Sciatic nerve (tissue), 2 donors: Measurements from ENCODE around the gene HIPK3. TPM values are rescaled to one million over a fixed set of nuclear protein-coding genes. Genes with fewer than 3 reads are reported as not detected.
"Not testable (repeated sequence)": the region's sequence is repeated elsewhere in the genome, so short reads cannot be mapped to it uniquely, and the experiment has no call there.

Source experiments
- ATAC-seq: fragments of 200-7000 bp; cut with Tn5 transposase; one replicate; pipeline ENCODE4 v1.9.1; 2020; ENCODE audit warnings: mild to moderate bottlenecking, moderate library complexity
- DNase-seq: peaks from one replicate; pipeline ENCODE4 v3.0.0-alpha.2; 2020; ENCODE audit warnings: low spot score
- intact Hi-C: fragments of 100-400 bp; cut with DNase I; formaldehyde crosslinking; loops from one replicate; pipeline ENCODE4 v1.14.2; 2022
- total RNA-seq: library from RNA; stranded (reverse); fragmentation: NEBNext Ultra II Directional; extraction: Animal tissue kit (Norgen Biotek cat#: 25700); gene quantifications from one replicate; pipeline ENCODE4 v1.2.1, GENCODE V29; 2021
- donor health status: DM: no; HTN: no; CAD: no.
- donor health status: DM: no; HTN: no; CAD: no.

The HIPK3 gene
- total RNA-seq, 1 donor from 2014 or later, result 244 TPM

GRCh38 chr11:33292311-33292710, 35.1 kb downstream of the HIPK3 start:
- intact Hi-C loops, result no loop called here
- no peak for ATAC-seq

GRCh38 chr11:33294224-33294623, 37.0 kb downstream of the HIPK3 start:
- no peak for DNase-seq
- no peak for ATAC-seq
- intact Hi-C loops, result no loop called here

More at GRCh38 chr11:33292311-33292710, 35.1 kb downstream of the HIPK3 start:
- DNase-seq, result no peak

- intact Hi-C loops, result no loop called here
These were observed 37.6 kb downstream of the HIPK3 start for GRCh38 chr11:33294797-33295196.

GRCh38 chr11:33296695-33297094, 39.5 kb downstream of the HIPK3 start:
- intact Hi-C loops, result no loop called here
- ATAC-seq, result no peak

More at GRCh38 chr11:33294797-33295196, 37.6 kb downstream of the HIPK3 start:
- ATAC-seq, result no peak
- no peak for DNase-seq

GRCh38 chr11:33303541-33303940, 46.4 kb downstream of the HIPK3 start:
- ATAC-seq, result no peak
- no peak for DNase-seq
- intact Hi-C loops, result no loop called here

More at GRCh38 chr11:33296695-33297094, 39.5 kb downstream of the HIPK3 start:
- DNase-seq, result no peak

GRCh38 chr11:33306821-33307220, 49.6 kb downstream of the HIPK3 start:
- intact Hi-C loops, ATAC-seq, DNase-seq: not testable (repeated sequence)

- ATAC-seq (no peak), DNase-seq (no peak)
- intact Hi-C loops, result no loop called here
These were observed 50.8 kb downstream of the HIPK3 start for GRCh38 chr11:33307984-33308383.

- intact Hi-C loops, result no loop called here
- ATAC-seq, result no peak
- no peak for DNase-seq
These were observed 51.9 kb downstream of the HIPK3 start for GRCh38 chr11:33309118-33309517.

GRCh38 chr11:33310720-33311500, 53.7 kb downstream of the HIPK3 start:
- intact Hi-C loops, result loop anchor here (10.0 kb wide), 1 partner anchor 1836 kb away; no protein-coding TSS in a partner anchor
- no peak for ATAC-seq
- DNase-seq, result no peak

- no peak for ATAC-seq
- no peak for DNase-seq
- intact Hi-C loops, result loop anchor here (10.0 kb wide), 1 partner anchor 1837 kb away; no protein-coding TSS in a partner anchor
These were observed 54.5 kb downstream of the HIPK3 start for GRCh38 chr11:33311680-33312079.

- intact Hi-C loops, result loop anchor here (10.0 kb wide), 1 partner anchor 1841 kb away; no protein-coding TSS in a partner anchor
- DNase-seq, result no peak
- no peak for ATAC-seq
These were observed 58.6 kb downstream of the HIPK3 start for GRCh38 chr11:33315822-33316221.

- no peak for DNase-seq
- ATAC-seq, result no peak
- intact Hi-C loops, result loop anchor here (10.0 kb wide), 1 partner anchor 1843 kb away; no protein-coding TSS in a partner anchor
These were observed 60.5 kb downstream of the HIPK3 start for GRCh38 chr11:33317662-33318061.

- no peak for ATAC-seq
- intact Hi-C loops, result no loop called here
- DNase-seq, result no peak
These were observed 63.0 kb downstream of the HIPK3 start for GRCh38 chr11:33320016-33320813.

GRCh38 chr11:33320814-33321330, 63.7 kb downstream of the HIPK3 start:
- no peak for DNase-seq
- intact Hi-C loops, result no loop called here
- ATAC-seq, result no peak

- intact Hi-C loops, result no loop called here
- no peak for DNase-seq
- no peak for ATAC-seq
These were observed 64.2 kb downstream of the HIPK3 start for GRCh38 chr11:33321422-33321821.

GRCh38 chr11:33323421-33323820, 66.2 kb downstream of the HIPK3 start:
- ATAC-seq (no peak), DNase-seq (no peak)
- intact Hi-C loops, result no loop called here

GRCh38 chr11:33324302-33324985, 67.3 kb downstream of the HIPK3 start:
- DNase-seq (no peak), ATAC-seq (peak; percentile 10)
- intact Hi-C loops, result no loop called here

- ATAC-seq (no peak), DNase-seq (no peak)
- intact Hi-C loops, result no loop called here
These were observed 68.3 kb downstream of the HIPK3 start for GRCh38 chr11:33325451-33325850.

GRCh38 chr11:33329705-33330329, 72.6 kb downstream of the HIPK3 start:
- intact Hi-C loops, result no loop called here
- no peak for DNase-seq
- ATAC-seq, result peak; percentile 77
